Coronary artery (tissue), 2 donors: ENCODE data around the gene OR4K5.
"Not testable (repeated sequence)": the region's sequence is repeated elsewhere in the genome, so short reads cannot be mapped to it uniquely, and the experiment has no call there.

ENCODE experiments used
- DNase-seq: peaks from one replicate; pipeline ENCODE4 v3.0.0-alpha.2; 2017; ENCODE audit warnings: low spot score
- H3K27ac ChIP-seq, 2 donors: fragments of 200-600 bp; sonication (generic); one replicate each; pipeline ENCODE4 v1.5.1; 2016 to 2019
- H3K4me3 ChIP-seq: fragments of 200-600 bp; sonication (generic); 2 replicates; pipeline ENCODE4 v1.5.1; 2016; ENCODE audit warnings: mild to moderate bottlenecking, moderate library complexity
- TF ChIP-seq, protein P1 (sequence below): fragments of 200-600 bp; sonication (generic); IDR thresholded peaks from one replicate; pipeline ENCODE4 v1.5.1; 2019; ENCODE audit warnings: antibody characterized with exemption

Gene OR4K5

DNA sequence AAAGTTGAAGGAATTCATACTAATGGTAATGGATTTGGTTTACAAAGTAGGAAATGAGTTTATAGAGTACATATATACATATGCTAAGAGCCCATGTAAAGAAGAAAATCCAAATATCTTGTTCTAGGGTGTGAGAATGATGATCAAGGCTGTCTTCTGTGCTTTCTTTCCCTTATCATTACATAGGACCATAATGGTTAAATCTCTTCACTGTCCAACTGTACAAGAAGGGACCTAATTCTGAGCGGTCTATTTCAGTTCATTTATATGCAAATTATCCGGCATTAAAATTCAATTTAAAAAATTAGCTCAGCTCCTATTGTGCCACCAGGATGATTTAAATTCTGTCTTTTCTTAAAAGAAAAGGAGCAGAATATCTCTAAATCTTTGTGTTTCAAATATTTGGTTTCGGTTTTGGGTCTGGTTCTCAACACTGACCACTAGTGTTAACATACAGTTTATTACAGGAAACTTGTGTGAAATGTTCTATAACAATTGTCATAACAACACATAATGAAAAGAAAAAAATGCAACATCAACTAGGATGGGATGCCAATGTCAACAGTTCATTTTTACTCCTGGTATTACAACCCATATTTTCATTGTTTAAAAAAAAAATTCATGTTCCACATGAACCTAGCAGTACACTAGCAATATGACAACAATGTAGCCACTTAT is 27.1 kb downstream of the OR4K5 start:
- Histone ChIP-seq H3K27ac (no peak overlapping the region), H3K4me3 (no peak overlapping the region)
- DNase-seq = no peak
- TF ChIP-seq, protein P1, sequence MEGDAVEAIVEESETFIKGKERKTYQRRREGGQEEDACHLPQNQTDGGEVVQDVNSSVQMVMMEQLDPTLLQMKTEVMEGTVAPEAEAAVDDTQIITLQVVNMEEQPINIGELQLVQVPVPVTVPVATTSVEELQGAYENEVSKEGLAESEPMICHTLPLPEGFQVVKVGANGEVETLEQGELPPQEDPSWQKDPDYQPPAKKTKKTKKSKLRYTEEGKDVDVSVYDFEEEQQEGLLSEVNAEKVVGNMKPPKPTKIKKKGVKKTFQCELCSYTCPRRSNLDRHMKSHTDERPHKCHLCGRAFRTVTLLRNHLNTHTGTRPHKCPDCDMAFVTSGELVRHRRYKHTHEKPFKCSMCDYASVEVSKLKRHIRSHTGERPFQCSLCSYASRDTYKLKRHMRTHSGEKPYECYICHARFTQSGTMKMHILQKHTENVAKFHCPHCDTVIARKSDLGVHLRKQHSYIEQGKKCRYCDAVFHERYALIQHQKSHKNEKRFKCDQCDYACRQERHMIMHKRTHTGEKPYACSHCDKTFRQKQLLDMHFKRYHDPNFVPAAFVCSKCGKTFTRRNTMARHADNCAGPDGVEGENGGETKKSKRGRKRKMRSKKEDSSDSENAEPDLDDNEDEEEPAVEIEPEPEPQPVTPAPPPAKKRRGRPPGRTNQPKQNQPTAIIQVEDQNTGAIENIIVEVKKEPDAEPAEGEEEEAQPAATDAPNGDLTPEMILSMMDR = no peak

GRCh38 chr14:19949218-19949617 is 28.8 kb downstream of the OR4K5 start:
- Histone ChIP-seq H3K27ac (no peak overlapping the region), H3K4me3 (no peak overlapping the region)
- DNase-seq = no peak
- TF ChIP-seq, protein P1 = no peak

- not testable (repeated sequence) for DNase-seq, H3K4me3 ChIP-seq
Observed at GRCh38 chr14:19969735-19970134, 49.3 kb downstream of the OR4K5 start.

More at GRCh38 chr14:19969735-19970134, 49.3 kb downstream of the OR4K5 start:
- H3K27ac ChIP-seq = not testable (repeated sequence)
